ENCODE results near the gene TPPP2.

TPPP2 gene

DNA sequence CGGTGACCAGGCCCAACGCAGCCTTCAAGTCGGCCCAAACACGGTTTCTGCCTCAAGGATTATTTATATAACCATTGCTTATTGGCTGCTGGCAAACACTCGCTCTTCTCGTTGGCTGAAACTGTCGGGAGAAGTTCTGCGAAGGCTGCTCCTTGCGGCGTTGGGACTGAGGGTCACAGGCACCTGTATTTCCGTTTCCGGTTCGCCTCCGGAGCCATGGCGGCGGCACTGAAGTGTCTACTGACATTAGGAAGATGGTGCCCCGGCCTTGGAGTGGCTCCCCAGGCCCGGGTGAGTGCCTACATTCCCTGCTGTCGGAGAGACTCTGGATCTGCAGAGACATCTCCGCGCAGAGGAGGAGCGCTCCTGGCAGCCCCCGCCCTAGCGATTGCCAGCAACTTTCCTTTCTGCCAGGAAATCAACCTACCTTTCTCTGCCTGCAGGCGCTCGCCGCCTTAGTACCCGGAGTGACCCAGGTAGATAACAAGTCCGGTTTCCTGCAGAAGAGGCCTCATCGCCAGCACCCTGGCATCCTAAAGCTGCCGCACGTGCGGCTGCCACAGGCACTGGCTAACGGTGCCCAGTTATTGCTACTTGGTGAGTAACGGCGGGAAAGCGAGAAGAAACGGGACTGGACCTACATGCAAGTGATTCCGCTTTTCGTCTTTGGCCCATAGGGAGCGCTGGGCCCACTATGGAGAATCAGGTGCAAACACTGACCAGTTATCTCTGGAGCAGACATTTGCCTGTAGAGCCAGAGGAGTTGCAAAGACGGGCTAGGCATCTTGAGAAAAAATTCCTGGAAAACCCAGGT, 40.0 kb upstream of the TPPP2 start, which contains the start of gene METTL17:
METTL17 (plus strand) TSS at position 194 of the 814 bp plus-strand sequence; CDS start at position 217, 23 bp downstream.
- peak within 1 kb of the TSS; percentile 77 for H3K4me3 ChIP-seq (ENCODE audit: low read depth, low read length)
- TF ChIP-seq, protein P1, sequence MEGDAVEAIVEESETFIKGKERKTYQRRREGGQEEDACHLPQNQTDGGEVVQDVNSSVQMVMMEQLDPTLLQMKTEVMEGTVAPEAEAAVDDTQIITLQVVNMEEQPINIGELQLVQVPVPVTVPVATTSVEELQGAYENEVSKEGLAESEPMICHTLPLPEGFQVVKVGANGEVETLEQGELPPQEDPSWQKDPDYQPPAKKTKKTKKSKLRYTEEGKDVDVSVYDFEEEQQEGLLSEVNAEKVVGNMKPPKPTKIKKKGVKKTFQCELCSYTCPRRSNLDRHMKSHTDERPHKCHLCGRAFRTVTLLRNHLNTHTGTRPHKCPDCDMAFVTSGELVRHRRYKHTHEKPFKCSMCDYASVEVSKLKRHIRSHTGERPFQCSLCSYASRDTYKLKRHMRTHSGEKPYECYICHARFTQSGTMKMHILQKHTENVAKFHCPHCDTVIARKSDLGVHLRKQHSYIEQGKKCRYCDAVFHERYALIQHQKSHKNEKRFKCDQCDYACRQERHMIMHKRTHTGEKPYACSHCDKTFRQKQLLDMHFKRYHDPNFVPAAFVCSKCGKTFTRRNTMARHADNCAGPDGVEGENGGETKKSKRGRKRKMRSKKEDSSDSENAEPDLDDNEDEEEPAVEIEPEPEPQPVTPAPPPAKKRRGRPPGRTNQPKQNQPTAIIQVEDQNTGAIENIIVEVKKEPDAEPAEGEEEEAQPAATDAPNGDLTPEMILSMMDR (IDR thresholded peaks at IDR 0.05; ENCODE audit: borderline replicate concordance, insufficient read depth, low read depth, low read length): peak; percentile 44; the same call in 1 of the 2 replicates

DNA sequence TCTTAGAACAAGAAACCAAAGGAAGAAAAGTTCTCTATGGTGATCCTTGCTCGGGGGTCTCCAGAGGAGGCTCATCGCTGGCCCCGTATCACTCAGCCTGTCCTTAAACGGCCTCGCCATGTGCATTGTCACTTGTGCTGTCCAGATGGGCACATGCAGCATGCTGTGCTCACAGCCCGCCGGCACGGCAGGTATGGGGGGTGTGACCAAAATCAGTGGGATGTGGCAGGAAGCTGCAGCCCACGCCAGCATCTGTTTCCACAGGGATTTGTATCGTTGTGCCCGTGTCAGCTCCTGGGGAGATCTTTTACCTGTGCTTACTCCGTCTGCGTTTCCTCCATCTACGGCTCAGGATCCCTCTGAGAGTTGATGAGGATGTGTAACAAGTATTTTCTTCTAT, 33.5 kb upstream of the TPPP2 start:
- H3K4me3 ChIP-seq (ENCODE audit: low read depth, low read length): no peak overlapping the region
- TF ChIP-seq, protein P1 (IDR thresholded peaks at IDR 0.05; ENCODE audit: borderline replicate concordance, insufficient read depth, low read depth, low read length): no peak

DNA sequence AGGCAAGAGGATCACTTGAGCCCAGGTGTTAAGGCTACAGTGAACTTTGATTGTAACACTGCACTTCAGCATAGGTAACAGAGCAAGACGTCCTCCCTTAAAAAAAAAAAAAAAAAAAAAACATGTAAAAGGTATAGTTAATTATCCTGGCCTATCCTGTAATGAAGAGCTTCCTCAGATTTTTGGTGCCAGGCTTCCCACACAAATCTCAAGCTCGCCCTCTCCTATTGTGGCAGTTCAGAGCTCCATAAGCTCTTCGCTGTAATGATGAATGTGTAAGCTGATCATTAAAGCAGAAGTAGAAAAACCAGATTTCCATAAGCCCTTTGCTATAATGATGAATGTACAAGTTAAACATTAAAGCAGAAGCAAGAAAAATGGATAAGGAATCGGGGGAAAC, 32.9 kb upstream of the TPPP2 start:
- H3K4me3 ChIP-seq (ENCODE audit: low read depth, low read length): no peak overlapping the region
- TF ChIP-seq, protein P1 (IDR thresholded peaks at IDR 0.05; ENCODE audit: borderline replicate concordance, insufficient read depth, low read depth, low read length): no peak

DNA sequence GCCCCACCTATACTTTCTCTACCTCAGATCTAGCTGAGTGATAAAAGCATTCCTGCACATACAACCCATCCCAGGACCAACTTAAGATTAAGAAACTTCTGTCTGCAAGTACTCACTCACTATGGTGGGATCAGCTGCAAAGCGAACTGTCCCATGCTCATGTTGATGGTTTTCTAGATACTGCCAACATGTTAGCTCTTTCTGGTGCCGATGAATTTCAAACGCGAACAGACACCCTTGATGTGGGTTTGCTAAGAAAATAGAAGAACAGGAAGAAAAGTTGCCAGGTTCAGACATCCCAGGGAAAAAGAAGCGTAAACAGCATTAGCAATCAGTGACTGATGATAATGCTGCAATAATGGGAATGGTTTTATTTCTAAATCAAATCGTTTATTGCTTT, 32.5 kb upstream of the TPPP2 start:
- TF ChIP-seq, protein P1 (IDR thresholded peaks at IDR 0.05; ENCODE audit: borderline replicate concordance, insufficient read depth, low read depth, low read length): no peak
- H3K4me3 ChIP-seq (ENCODE audit: low read depth, low read length): no peak overlapping the region

DNA sequence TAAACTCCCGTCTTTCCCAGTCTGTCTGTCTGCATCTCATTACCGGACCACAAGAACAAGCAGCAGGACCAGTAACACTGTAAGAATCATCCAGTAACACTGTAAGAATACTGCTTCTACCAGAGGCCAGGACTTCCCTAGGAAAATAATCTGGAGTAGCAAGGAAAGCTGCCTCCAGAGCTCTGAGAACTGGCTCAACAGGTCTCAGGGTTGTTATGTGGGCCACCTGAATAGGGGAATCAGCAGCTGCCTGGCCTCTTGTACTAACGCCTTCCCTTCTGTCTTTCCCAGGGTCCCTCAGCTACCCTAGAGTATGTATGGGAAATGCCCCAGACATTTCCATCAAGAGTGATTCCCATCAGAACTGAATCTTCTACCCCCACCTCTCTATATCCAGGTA, 31.9 kb upstream of the TPPP2 start:
- H3K4me3 ChIP-seq (ENCODE audit: low read depth, low read length): no peak overlapping the region
- TF ChIP-seq, protein P1 (IDR thresholded peaks at IDR 0.05; ENCODE audit: borderline replicate concordance, insufficient read depth, low read depth, low read length): no peak

DNA sequence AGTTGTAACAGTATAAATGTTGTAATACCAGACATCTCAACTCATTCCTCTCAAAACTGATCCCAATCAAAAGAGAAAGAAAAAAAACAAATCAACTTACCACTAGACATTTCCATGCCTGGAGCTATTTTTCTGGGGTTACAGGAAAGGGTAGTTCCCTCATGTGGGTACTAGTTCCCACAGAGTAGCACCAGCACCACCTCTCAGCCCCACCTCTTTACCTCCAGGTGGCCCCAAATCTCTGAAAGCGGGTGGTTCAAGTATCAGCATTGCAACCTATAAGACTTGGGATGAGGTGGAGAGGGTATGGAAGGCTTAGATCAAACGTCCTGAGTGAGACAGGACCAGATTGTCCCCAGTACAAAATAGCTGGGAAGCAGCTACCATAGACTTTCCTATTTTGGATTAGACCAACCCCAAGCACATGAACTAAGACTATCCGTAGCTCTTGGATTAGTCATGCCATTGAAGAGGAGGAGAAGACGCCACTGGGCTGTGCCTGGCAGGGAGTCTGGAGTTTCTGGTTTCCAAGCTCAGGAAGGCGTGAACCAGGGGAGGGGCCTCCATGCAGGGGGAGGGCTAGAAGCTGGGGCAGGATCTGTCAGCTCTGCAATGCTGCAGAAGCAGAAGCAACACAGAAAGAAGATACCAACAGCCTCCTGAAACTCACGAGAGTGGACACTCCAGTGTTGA, 31.2 kb upstream of the TPPP2 start, which contains the start of gene SLC39A2:
SLC39A2 (plus strand) TSS at position 620 of the 693 bp plus-strand sequence. CDS start 154 bp downstream, outside the sequence.
- TF ChIP-seq, protein P1 (IDR thresholded peaks at IDR 0.05; ENCODE audit: borderline replicate concordance, insufficient read depth, low read depth, low read length): no peak
- no peak within 1 kb of the TSS for H3K4me3 ChIP-seq (ENCODE audit: low read depth, low read length)
